NCI-H345 treated with DMSO at 0.1 percent for 48 hours (cell line): ENCODE data around the gene EPHA10.

Experiments
- DNase-seq: peaks from one replicate; lab custom pipeline; 2025; ENCODE audit not compliant: unreplicated experiment; lab: John Stamatoyannopoulos, UW

EPHA10 gene

DNA sequence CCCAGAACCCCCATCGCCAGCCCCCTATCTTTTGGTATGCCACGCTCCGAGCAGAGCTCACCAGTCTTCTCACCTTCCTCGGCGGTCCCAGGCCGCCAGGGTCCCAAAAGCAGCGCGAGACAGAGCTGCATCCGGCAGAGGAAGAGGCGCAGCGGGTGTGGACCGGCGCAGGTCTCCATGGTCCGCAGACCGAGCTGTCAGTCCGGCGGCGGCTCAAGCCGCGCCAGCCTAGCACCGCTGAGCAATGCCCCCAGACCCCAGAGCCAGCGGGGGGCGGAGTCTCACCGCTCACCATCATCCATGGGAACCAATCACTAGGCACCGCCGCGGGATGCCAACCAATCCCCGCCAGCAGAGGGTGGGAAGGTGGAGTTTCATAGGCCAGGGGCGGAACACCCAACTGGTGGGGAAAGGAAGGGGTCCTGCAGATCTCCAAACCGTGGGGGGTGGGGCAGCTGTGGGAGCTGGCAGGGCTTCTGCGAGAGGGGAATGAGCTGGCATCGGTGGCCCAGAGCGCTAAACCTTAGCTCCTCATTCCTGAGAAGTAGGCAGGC, at the start of gene EPHA10:
EPHA10 (minus strand) TSS at position 233 of the 554 bp plus-strand sequence; CDS start at position 179, 54 bp downstream.
- peak; percentile 78 for DNase-seq

DNA sequence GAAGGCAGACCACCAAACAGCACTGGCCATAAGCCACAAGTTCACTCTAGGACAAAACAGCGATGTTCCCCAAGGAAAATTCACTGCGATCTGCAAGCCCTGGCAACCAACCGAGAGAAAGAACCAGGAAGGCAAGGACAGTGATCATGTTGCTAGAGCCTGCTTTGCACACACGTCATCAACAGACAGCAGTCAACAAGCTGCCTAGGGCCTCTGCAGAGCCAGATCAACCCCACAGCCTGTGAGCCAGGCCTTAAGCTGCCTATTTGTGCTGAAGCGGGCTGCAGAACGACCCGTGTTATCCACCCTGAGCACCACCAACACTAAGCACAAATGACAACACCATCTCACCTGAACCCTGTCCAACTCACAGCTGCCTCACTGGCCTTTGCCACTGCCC, 49.3 kb upstream of the EPHA10 start:
- DNase-seq = no peak

- no peak for DNase-seq
Measured at GRCh38 chr1:37813529-37814145, 48.7 kb upstream of the EPHA10 start.

- peak; percentile 39 for DNase-seq
Measured at GRCh38 chr1:37811027-37811655, 46.2 kb upstream of the EPHA10 start.

- DNase-seq = no peak
Measured at GRCh38 chr1:37809942-37810341, 45.0 kb upstream of the EPHA10 start.

DNA sequence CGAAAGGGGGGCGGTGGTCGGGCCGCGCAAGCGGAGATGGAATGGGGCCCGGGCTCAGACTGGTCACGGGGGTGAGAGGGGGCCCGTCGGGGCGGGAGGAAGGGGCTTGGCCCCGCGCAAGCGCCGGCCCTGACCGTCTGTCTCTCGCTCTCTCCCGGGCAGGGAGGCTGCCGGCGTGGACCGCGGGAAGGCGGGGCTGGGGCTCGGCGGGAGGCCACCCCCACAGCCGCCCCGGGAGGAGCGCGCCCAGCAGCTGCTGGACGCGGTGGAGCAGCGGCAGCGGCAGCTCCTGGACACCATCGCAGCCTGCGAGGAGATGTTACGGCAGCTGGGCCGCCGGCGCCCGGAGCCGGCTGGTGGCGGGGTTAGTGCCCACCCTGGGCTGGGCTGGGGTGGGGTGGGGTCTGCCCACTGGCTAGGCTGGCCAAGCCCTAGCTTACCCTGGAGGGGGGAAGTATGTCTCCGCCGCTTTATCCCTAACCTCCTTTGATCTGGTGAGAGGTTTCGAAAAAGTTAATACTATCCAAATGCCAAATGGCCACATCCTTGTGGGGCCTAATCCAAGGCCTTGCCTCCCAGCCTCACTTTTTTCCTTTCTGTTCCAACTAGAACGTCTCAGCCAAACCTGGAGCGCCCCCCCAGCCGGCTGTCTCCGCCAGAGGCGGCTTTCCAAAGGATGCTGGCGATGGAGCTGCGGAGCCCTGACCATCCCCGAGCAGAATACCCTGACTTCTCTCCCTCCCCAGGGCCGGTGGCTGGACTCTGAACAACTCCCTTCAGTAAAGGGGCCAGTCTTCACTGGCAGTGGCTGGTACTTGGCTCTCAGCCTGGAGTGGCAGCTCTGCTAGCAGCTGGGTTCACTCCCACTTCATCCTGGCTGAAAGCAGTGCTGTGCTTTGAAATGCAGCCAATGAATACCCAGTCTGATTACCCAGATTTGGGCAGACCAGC, 43.7 kb upstream of the EPHA10 start:
- DNase-seq = peak; percentile 77

DNA sequence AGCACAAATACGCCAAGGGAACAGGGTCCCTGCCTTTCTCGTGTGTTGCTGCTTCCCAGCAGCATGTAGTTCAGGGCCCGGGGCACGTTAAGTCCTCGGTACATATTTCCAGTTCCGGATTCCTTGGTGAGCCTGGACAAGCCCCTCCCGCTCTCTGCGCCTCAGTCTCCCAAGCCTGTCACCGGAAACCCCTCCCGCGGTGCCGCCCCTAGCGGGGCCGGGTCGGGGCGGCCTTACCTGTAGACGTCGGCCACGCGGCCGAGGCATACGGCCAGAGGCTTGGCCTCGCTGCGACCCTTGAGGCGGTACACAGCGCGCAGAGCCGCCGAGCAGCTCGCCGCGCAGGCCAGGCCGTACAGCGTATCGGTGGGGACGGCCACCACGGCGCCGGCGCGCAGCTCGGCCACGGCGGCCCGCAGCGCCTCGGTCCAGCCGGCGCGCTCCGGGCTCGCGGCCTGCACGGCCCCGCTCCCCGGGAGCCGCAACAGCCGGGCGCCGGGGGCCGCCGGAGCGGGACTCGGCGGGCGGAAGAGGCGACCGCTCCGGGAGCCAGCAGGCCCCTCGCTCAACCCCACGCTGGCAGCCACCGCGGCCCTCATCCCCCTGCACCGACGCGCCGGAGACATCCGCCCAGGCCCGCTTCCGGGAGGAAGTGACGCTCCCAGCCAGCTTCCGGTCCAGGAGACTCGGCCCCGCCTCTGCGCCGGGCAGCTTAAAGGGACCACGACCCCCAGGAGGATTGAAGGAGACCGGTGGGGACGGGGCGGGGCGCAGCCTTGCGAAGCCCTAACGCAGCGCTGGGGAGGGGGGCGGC, 42.8 kb upstream of the EPHA10 start, which contains the start of the genes C1orf122 and YRDC:
C1orf122 (plus strand) TSS at position 236 of the 814 bp plus-strand sequence. CDS start 615 bp downstream, outside the sequence.
YRDC (minus strand) TSS at position 654 of the 814 bp plus-strand sequence; CDS start at position 626, 28 bp downstream.
- peak; percentile 93 for DNase-seq

DNA sequence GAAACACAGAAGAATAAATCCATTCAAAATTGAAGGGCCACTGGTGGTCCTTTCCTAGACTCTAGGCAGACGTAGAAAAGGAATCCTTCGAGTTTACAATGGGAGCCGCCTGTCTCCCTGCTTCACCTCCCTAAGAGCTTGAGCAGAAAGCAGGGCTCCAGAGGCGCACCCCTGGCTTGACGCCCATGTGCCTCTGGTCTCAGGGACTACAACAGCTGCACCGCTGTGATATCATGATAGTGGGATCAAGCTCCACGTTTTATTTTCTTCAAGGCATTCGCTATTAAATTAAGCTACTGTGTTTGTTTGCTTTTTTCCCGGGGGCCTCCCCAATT, 42.3 kb upstream of the EPHA10 start:
- no peak for DNase-seq

- DNase-seq = no peak
Measured at GRCh38 chr1:37802439-37802838, 37.5 kb upstream of the EPHA10 start.

DNA sequence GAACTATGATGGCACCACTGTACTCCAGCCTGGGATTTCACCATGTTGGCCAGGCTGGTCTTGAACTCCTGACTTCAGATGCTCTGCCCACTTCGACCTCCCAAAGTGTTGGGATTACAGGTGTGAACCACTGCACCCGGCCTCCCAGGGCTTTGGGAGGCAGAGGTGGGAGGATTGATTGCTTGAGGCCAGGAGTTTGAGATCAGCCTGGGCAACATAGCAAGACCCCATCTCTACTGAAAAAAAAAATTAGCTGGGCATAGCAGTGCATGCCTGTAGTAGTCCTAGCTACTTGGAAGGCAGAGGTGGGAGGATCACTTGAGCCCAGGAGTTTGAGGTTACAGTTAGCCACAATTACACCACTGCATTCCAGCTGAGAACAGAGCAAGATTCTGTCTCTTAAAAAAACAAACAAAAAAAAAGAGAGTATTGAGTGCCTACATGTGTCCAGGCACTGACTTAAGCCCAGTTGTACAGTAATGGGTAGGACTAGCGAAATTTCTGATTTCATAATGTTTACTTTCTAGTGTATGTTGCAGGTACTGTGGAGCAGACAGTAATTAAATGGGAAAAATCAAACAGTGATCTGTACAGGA, 32.9 kb upstream of the EPHA10 start:
- no peak for DNase-seq

DNA sequence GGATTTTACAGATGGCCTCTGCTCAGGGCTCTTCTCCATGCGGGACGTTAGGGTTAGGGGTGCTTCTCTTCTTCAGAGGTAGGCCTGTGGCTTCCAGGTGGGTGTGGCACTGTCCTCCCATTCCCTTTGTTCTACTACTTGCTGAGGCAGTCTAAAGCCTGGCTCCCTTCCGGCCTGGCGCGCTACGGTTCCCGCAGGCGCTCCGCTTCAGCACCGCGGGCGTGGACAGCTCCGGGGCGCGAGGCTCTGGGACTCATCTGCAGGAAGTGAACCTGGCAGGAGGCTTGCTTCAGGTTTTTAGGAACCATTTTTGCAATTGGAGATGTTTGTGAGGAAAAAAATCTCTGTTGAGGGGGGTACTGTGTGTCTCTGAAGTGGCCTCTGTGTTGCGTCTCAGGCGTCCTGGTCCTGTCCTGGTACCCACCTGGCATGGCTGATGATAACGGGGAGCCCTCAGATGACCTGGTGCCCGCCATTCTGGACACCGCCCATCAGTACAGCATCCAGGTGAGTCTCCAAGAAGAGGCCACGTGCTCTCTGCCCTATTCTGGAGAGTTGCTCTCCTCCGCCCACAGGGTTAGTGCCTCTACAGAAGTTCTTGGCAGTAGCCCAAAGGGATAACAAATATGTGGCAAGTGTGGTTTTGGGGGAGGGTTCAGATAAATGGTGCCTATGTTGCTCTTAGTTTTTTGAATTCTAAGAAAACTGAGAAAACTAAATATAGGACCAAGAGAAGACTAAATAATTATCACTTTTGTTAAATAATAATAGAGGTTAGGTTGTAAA, 30.6 kb upstream of the EPHA10 start:
- DNase-seq = no peak

DNA sequence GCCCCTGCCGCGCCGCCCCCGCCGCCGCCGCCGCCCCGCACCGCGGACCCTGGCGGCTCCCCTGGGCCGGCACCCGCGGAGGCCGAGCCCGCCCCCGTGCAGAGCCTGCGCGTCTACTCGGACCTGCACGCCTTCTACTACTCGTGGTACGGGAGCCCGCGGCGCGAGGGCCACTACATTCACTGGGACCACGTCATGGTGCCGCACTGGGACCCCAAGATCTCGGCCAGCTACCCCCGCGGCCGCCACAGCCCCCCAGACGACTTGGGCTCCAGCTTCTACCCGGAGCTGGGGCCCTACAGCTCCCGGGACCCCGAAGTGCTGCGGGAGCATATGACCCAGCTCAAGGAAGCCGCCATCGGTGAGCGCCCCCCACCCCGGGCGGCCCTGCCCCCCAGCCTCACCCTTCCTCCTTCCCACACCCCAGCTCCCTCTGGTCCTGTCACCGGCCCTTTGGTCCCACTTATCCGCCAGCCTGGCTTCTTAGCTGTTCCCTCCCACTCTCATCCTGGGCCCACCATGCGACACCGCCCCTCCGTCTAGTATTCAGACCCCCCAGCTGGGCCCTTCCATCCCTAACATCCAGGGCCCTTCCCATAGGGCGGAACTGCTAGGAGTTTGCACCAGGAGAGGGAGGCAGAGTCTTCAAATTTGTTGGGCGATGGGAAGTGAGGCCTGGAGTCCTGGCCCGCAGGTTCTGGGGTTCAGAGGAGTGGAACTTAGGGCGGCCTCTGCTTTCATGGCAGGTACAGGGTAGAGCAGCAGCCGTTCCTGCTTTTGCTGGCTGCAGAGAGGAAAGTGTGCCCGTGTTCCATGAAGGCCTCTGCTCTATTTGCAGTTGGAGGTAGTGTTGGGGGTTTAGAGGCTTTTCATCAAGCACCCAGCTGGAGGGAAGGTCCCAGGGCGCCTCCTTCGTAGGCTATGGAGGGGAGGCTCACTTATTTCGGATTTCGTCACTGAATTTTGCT, 29.7 kb upstream of the EPHA10 start:
- no peak for DNase-seq

- DNase-seq = peak; percentile 30
Measured at GRCh38 chr1:37793773-37794371, 29.0 kb upstream of the EPHA10 start, which contains the start of gene MANEAL. Gene MANEAL, plus strand, starts transcription at chr1:37793847. Its CDS starts 336 bp downstream, at chr1:37794183.

GRCh38 chr1:37792943-37793686, 28.2 kb upstream of the EPHA10 start:
- DNase-seq = no peak

GRCh38 chr1:37782491-37782890, 17.6 kb upstream of the EPHA10 start:
- no peak for DNase-seq

- DNase-seq = no peak
Measured at GRCh38 chr1:37778654-37779053, 13.7 kb upstream of the EPHA10 start.

GRCh38 chr1:37776946-37777516, 12.1 kb upstream of the EPHA10 start:
- DNase-seq = no peak
